H1 (cell line): ENCODE data around the gene PHKG2.

Source experiments
- ATF2 ChIP-seq: IDR thresholded peaks from 2 replicates; pipeline ENCODE4 v1.6.1; 2012; ENCODE audit warnings: low read length, inconsistent platforms
- BACH1 ChIP-seq: IDR thresholded peaks from 2 replicates; pipeline ENCODE4 v1.6.1; 2012; ENCODE audit warnings: low read length, improper control_type of control experiment
- CTCF ChIP-seq, 3 experiments: IDR thresholded peaks; 1 replicate in 2 of 3; 2 replicates in 1 of 3; pipeline versions ENCODE4 v1.5.1 to v1.6.1; 2011; ENCODE audit warnings: low read length in 3 of 3, mild to moderate bottlenecking in 3 of 3, inconsistent platforms in 2 of 3, low read depth in 1 of 3, moderate library complexity in 1 of 3; ENCODE audit not compliant: insufficient read depth in 1 of 3; ENCODE audit errors: control extremely low read depth in 1 of 3
- MAX ChIP-seq: IDR thresholded peaks from 2 replicates; pipeline ENCODE4 v1.6.1; 2012; ENCODE audit warnings: inconsistent platforms
- POLR2AphosphoS5 ChIP-seq: IDR thresholded peaks from 2 replicates; pipeline ENCODE4 v1.6.1; 2011; ENCODE audit warnings: low read depth, low read length
- RNF2 ChIP-seq: fragments of 200-900, 300-1000 bp; sonication (generic); IDR thresholded peaks from 2 replicates; pipeline ENCODE4 v1.7.1; 2016; ENCODE audit warnings: borderline replicate concordance, low read depth, mild to moderate bottlenecking, antibody characterized with exemption, low read length; ENCODE audit not compliant: poor library complexity, severe bottlenecking; ENCODE audit errors: missing control alignments
- TEAD4 ChIP-seq: IDR thresholded peaks from 2 replicates; pipeline ENCODE4 v1.6.1; 2012; ENCODE audit warnings: low read depth, low read length, inconsistent platforms, mixed read lengths

GRCh38 chr16:30780549-30780948 lies 32.3 kb downstream of the PHKG2 start:
- TF ChIP-seq BACH1 = no peak
- no peak for TF ChIP-seq POLR2AphosphoS5
- no peak for TF ChIP-seq ATF2
- TF ChIP-seq MAX = no peak
- no peak for TF ChIP-seq CTCF (IDR thresholded peaks at IDR 0.05; ENCODE audit: control extremely low read depth in 1 of 3, insufficient read depth in 1 of 3, low read depth in 1 of 3, low read length in 3 of 3)
- no peak for TF ChIP-seq TEAD4
- no peak for TF ChIP-seq RNF2
